ENCODE results near the gene FBXO21.

Gene FBXO21

GRCh38 chr12:117102800-117103181 lies 87.5 kb downstream of the FBXO21 start:
- H2AFZ ChIP-seq (ENCODE audit: low read length), result no peak overlapping the region
- no peaks in the 10 kb centered on the region for H4K20me1 ChIP-seq (ENCODE audit: insufficient read depth, low read length)
- no peaks in the 10 kb centered on the region for H3K9me2 ChIP-seq (replicated peaks; ENCODE audit: insufficient read depth, low read length)
- no peak for DNase-seq
- no peak overlapping the region for H3K9ac ChIP-seq (ENCODE audit: low read length)
- H3K9me3 ChIP-seq (replicated peaks; ENCODE audit: insufficient read depth, low read length), result no peaks in the 10 kb centered on the region
- H3F3A ChIP-seq (ENCODE audit: insufficient read depth, low read length), result no peaks in the 10 kb centered on the region
- no peaks in the 10 kb centered on the region for H3K36me3 ChIP-seq (replicated peaks; ENCODE audit: insufficient read depth, low read length)
- H3K79me2 ChIP-seq (ENCODE audit: low read length), result 0 out of 2 replicates have a peak, but pooled peaks cover 4% of the 10 kb centered on the region
- no peak overlapping the region for H3K4me2 ChIP-seq (ENCODE audit: low read depth, low read length)
- TF ChIP-seq EZH2phosphoT487 (IDR thresholded peaks at IDR 0.05; ENCODE audit: low read length) (no peak), EZH2 (optimal IDR thresholded peaks at IDR 0.05; ENCODE audit: low read depth, low read length) (no peak)
- TF ChIP-seq, protein P1, sequence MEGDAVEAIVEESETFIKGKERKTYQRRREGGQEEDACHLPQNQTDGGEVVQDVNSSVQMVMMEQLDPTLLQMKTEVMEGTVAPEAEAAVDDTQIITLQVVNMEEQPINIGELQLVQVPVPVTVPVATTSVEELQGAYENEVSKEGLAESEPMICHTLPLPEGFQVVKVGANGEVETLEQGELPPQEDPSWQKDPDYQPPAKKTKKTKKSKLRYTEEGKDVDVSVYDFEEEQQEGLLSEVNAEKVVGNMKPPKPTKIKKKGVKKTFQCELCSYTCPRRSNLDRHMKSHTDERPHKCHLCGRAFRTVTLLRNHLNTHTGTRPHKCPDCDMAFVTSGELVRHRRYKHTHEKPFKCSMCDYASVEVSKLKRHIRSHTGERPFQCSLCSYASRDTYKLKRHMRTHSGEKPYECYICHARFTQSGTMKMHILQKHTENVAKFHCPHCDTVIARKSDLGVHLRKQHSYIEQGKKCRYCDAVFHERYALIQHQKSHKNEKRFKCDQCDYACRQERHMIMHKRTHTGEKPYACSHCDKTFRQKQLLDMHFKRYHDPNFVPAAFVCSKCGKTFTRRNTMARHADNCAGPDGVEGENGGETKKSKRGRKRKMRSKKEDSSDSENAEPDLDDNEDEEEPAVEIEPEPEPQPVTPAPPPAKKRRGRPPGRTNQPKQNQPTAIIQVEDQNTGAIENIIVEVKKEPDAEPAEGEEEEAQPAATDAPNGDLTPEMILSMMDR (IDR thresholded peaks at IDR 0.05; ENCODE audit: low read length), result no peak
- no peaks in the 10 kb centered on the region for H3K27me3 ChIP-seq (replicated peaks; ENCODE audit: insufficient read depth, low read length)
- no peak overlapping the region for H3K4me3 ChIP-seq (ENCODE audit: low read length)
- H3K27ac ChIP-seq (ENCODE audit: low read length), result no peak overlapping the region
- H3K4me1 ChIP-seq (ENCODE audit: low read length), result peaks cover 12% of the 10 kb centered on the region

GRCh38 chr12:117101953-117102799 lies 88.1 kb downstream of the FBXO21 start:
- Histone ChIP-seq H3K27me3 (replicated peaks; ENCODE audit: insufficient read depth, low read length) (no peaks in the 10 kb centered on the region), H3K4me3 (ENCODE audit: low read length) (no peak overlapping the region), H3K4me2 (ENCODE audit: low read depth, low read length) (no peak overlapping the region), H3K9ac (ENCODE audit: low read length) (no peak overlapping the region), H3K4me1 (ENCODE audit: low read length) (peaks cover 12% of the 10 kb centered on the region), H4K20me1 (ENCODE audit: insufficient read depth, low read length) (no peaks in the 10 kb centered on the region), H3K27ac (ENCODE audit: low read length) (no peak overlapping the region), H3K79me2 (ENCODE audit: low read length) (0 out of 2 replicates have a peak, but pooled peaks cover 4% of the 10 kb centered on the region), H3K9me2 (replicated peaks; ENCODE audit: insufficient read depth, low read length) (no peaks in the 10 kb centered on the region), H3K9me3 (replicated peaks; ENCODE audit: insufficient read depth, low read length) (no peaks in the 10 kb centered on the region), H3K36me3 (replicated peaks; ENCODE audit: insufficient read depth, low read length) (no peaks in the 10 kb centered on the region), H2AFZ (ENCODE audit: low read length) (no peak overlapping the region), H3F3A (ENCODE audit: insufficient read depth, low read length) (no peaks in the 10 kb centered on the region)
- TF ChIP-seq EZH2phosphoT487 (IDR thresholded peaks at IDR 0.05; ENCODE audit: low read length) (no peak), EZH2 (optimal IDR thresholded peaks at IDR 0.05; ENCODE audit: low read depth, low read length) (no peak)
- TF ChIP-seq, protein P1 (IDR thresholded peaks at IDR 0.05; ENCODE audit: low read length), result no peak
- no peak for DNase-seq

GRCh38 chr12:117100851-117101673 lies 89.2 kb downstream of the FBXO21 start:
- H3K79me2 ChIP-seq (ENCODE audit: low read length), result 0 out of 2 replicates have a peak, but pooled peaks cover 4% of the 10 kb centered on the region

More at GRCh38 chr12:117100851-117101673, 89.2 kb downstream of the FBXO21 start:
- Histone ChIP-seq H3F3A (ENCODE audit: insufficient read depth, low read length) (no peaks in the 10 kb centered on the region), H3K9me3 (replicated peaks; ENCODE audit: insufficient read depth, low read length) (no peaks in the 10 kb centered on the region), H3K9me2 (replicated peaks; ENCODE audit: insufficient read depth, low read length) (no peaks in the 10 kb centered on the region), H3K27ac (ENCODE audit: low read length) (no peak overlapping the region), H3K9ac (ENCODE audit: low read length) (no peak overlapping the region), H3K4me2 (ENCODE audit: low read depth, low read length) (no peak overlapping the region), H3K4me3 (ENCODE audit: low read length) (no peak overlapping the region), H3K36me3 (replicated peaks; ENCODE audit: insufficient read depth, low read length) (no peaks in the 10 kb centered on the region), H2AFZ (ENCODE audit: low read length) (no peak overlapping the region), H4K20me1 (ENCODE audit: insufficient read depth, low read length) (no peaks in the 10 kb centered on the region), H3K4me1 (ENCODE audit: low read length) (peaks cover 6% of the 10 kb centered on the region), H3K27me3 (replicated peaks; ENCODE audit: insufficient read depth, low read length) (no peaks in the 10 kb centered on the region)
- TF ChIP-seq EZH2 (optimal IDR thresholded peaks at IDR 0.05; ENCODE audit: low read depth, low read length) (no peak), EZH2phosphoT487 (IDR thresholded peaks at IDR 0.05; ENCODE audit: low read length) (no peak)
- TF ChIP-seq, protein P1 (IDR thresholded peaks at IDR 0.05; ENCODE audit: low read length), result peak; percentile 10; the same call in 1 of the 2 replicates
- no peak for DNase-seq

Data from MM.1S (cell line).